ENCODE measurements around the gene MCUB.

Gene MCUB

GRCh38 chr4:109609431-109609830 lies 49.4 kb downstream of the MCUB start:
- Histone ChIP-seq H3K4me3 (ENCODE audit: low read depth, low read length) (no peak overlapping the region), H3K36me3 (ENCODE audit: control insufficient read depth in 2 of 2, insufficient read depth in 1 of 2, low read length in 2 of 2) (no peaks in the 10 kb centered on the region), H3K27ac (ENCODE audit: extremely low read depth, low read depth, low read length) (no peak overlapping the region), H3K4me1 (ENCODE audit: control insufficient read depth, insufficient read depth, low read length) (no peaks in the 10 kb centered on the region), H3K9me3 (ENCODE audit: control insufficient read depth, insufficient read depth, low read depth, low read length) (no peaks in the 10 kb centered on the region)
- POLR2A ChIA-PET = no interaction called here
- CTCF ChIA-PET = interaction anchor here (0.6 kb wide), 1 partner anchor 27 kb away, joined by 4 read pairs; no protein-coding TSS in a partner anchor
- TF ChIP-seq ZNF510 (tag by site-specific recombination; IDR thresholded peaks at IDR 0.05; ENCODE audit: insufficient replicate concordance) = no peak
- no peak for TF ChIP-seq YY1 (tag by site-specific recombination; IDR thresholded peaks at IDR 0.05)

- Histone ChIP-seq H3K4me1 (ENCODE audit: control insufficient read depth, insufficient read depth, low read length) (no peaks in the 10 kb centered on the region), H3K4me3 (ENCODE audit: low read depth, low read length) (no peak overlapping the region), H3K9me3 (ENCODE audit: control insufficient read depth, insufficient read depth, low read depth, low read length) (no peaks in the 10 kb centered on the region), H3K27ac (ENCODE audit: extremely low read depth, low read depth, low read length) (no peak overlapping the region), H3K36me3 (ENCODE audit: control insufficient read depth in 2 of 2, insufficient read depth in 1 of 2, low read length in 2 of 2) (no peaks in the 10 kb centered on the region)
- ChIA-PET CTCF (no interaction called here), POLR2A (no interaction called here)
- TF ChIP-seq ZNF239 (tag by site-specific recombination; IDR thresholded peaks at IDR 0.05) (no peak), ZNF26 (tag by site-specific recombination; IDR thresholded peaks at IDR 0.05) (no peak)
These were observed 50.4 kb downstream of the MCUB start for GRCh38 chr4:109610489-109610888.

- no peaks in the 10 kb centered on the region for H3K4me1 ChIP-seq (ENCODE audit: control insufficient read depth, insufficient read depth, low read length)
- CTCF ChIA-PET = no interaction called here
- POLR2A ChIA-PET = no interaction called here
- H3K36me3 ChIP-seq (ENCODE audit: control insufficient read depth in 2 of 2, insufficient read depth in 1 of 2, low read length in 2 of 2) = no peaks in the 10 kb centered on the region
- no peak overlapping the region for H3K4me3 ChIP-seq (ENCODE audit: low read depth, low read length)
- H3K27ac ChIP-seq (ENCODE audit: extremely low read depth, low read depth, low read length) = no peak overlapping the region
- no peaks in the 10 kb centered on the region for H3K9me3 ChIP-seq (ENCODE audit: control insufficient read depth, insufficient read depth, low read depth, low read length)
- TF ChIP-seq AEBP2 (tag by site-specific recombination; IDR thresholded peaks at IDR 0.05; ENCODE audit: borderline replicate concordance) (no peak), GLIS2 (tag by site-specific recombination; IDR thresholded peaks at IDR 0.05) (no peak), SETDB1 (IDR thresholded peaks at IDR 0.05; ENCODE audit: insufficient read length, low read length) (peak; percentile 46), ZNF654 (tag by site-specific recombination; IDR thresholded peaks at IDR 0.05; ENCODE audit: low read depth) (no peak), ZBTB1 (tag by site-specific recombination; IDR thresholded peaks at IDR 0.05) (no peak), KLF10 (tag by site-specific recombination; IDR thresholded peaks at IDR 0.05) (no peak)
These were observed 51.1 kb downstream of the MCUB start for GRCh38 chr4:109611045-109611646.

- ChIA-PET CTCF (no interaction called here), POLR2A (no interaction called here)
- TF ChIP-seq ZNF350 (tag by site-specific recombination; IDR thresholded peaks at IDR 0.05) (no peak), ZNF776 (tag by site-specific recombination; IDR thresholded peaks at IDR 0.05; ENCODE audit: borderline replicate concordance) (no peak)
- no peak overlapping the region for H3K27ac ChIP-seq (ENCODE audit: extremely low read depth, low read depth, low read length)
- H3K4me1 ChIP-seq (ENCODE audit: control insufficient read depth, insufficient read depth, low read length) = no peaks in the 10 kb centered on the region
- H3K36me3 ChIP-seq (ENCODE audit: control insufficient read depth in 2 of 2, insufficient read depth in 1 of 2, low read length in 2 of 2) = no peaks in the 10 kb centered on the region
- no peaks in the 10 kb centered on the region for H3K9me3 ChIP-seq (ENCODE audit: control insufficient read depth, insufficient read depth, low read depth, low read length)
- H3K4me3 ChIP-seq (ENCODE audit: low read depth, low read length) = no peak overlapping the region
These were observed 54.0 kb downstream of the MCUB start for GRCh38 chr4:109614015-109614414.

GRCh38 chr4:109614466-109614865 lies 54.4 kb downstream of the MCUB start:
- Histone ChIP-seq H3K36me3 (ENCODE audit: control insufficient read depth in 2 of 2, insufficient read depth in 1 of 2, low read length in 2 of 2) (no peaks in the 10 kb centered on the region), H3K9me3 (ENCODE audit: control insufficient read depth, insufficient read depth, low read depth, low read length) (no peaks in the 10 kb centered on the region), H3K27ac (ENCODE audit: extremely low read depth, low read depth, low read length) (no peak overlapping the region), H3K4me1 (ENCODE audit: control insufficient read depth, insufficient read depth, low read length) (no peaks in the 10 kb centered on the region), H3K4me3 (ENCODE audit: low read depth, low read length) (no peak overlapping the region)
- CTCF ChIA-PET = no interaction called here
- POLR2A ChIA-PET = no interaction called here
- TF ChIP-seq ZNF48 (tag by site-specific recombination; IDR thresholded peaks at IDR 0.05) = no peak
- no peak for TF ChIP-seq ZNF274 (IDR thresholded peaks at IDR 0.05; ENCODE audit: low read length)
- no peak for TF ChIP-seq ZNF274 (tag by site-specific recombination; IDR thresholded peaks at IDR 0.05; ENCODE audit: borderline replicate concordance)
- TF ChIP-seq ZSCAN16 (tag by site-specific recombination; IDR thresholded peaks at IDR 0.05) = no peak
- TF ChIP-seq ZSCAN5A (tag by site-specific recombination; IDR thresholded peaks at IDR 0.05) = no peak
- TF ChIP-seq ZNF24 (tag by site-specific recombination; IDR thresholded peaks at IDR 0.05) = no peak
